GM23338 (cell line): Measurements from ENCODE around the gene ANTKMT. TPM values are rescaled to one million over a fixed set of nuclear protein-coding genes. Genes with fewer than 3 reads are reported as not detected.

Experiments
- ATAC-seq: fragments of 200-7000 bp; cut with Tn5 transposase; 3 replicates; pipeline ENCODE4 v1.9.1; 2020
- DNase-seq: peaks from one replicate; pipeline ENCODE4 v3.0.0-alpha.2; 2015; ENCODE audit warnings: low spot score
- H2AFZ ChIP-seq: fragments of 200-600 bp; sonication (generic); 2 replicates; pipeline ENCODE4 v1.8.0; 2016; ENCODE audit warnings: antibody characterized with exemption, mild to moderate bottlenecking, moderate library complexity
- H3F3A ChIP-seq: fragments of 200-600 bp; sonication (generic); replicated peaks from 2 replicates; pipeline ENCODE4 v1.8.0; 2017; ENCODE audit warnings: antibody characterized with exemption, mixed run types, low read depth
- H3K27ac ChIP-seq: fragments of 200-600 bp; sonication (generic); 2 replicates; pipeline ENCODE4 v1.6.1; 2016; ENCODE audit warnings: low read depth
- H3K27me3 ChIP-seq: fragments of 200-600 bp; sonication (generic); 2 replicates; pipeline ENCODE4 v1.8.0; 2016; ENCODE audit warnings: mild to moderate bottlenecking, mixed run types, moderate library complexity; ENCODE audit not compliant: insufficient read depth
- H3K36me3 ChIP-seq: fragments of 200-600 bp; sonication (generic); 2 replicates; pipeline ENCODE4 v1.8.0; 2016; ENCODE audit warnings: mild to moderate bottlenecking; ENCODE audit not compliant: insufficient read depth
- H3K4me1 ChIP-seq: fragments of 200-600 bp; sonication (generic); 2 replicates; pipeline ENCODE4 v1.8.0; 2016; ENCODE audit warnings: mild to moderate bottlenecking, moderate library complexity; ENCODE audit not compliant: insufficient read depth
- H3K4me2 ChIP-seq: fragments of 200-600 bp; sonication (generic); 2 replicates; pipeline ENCODE4 v1.7.1; 2017; ENCODE audit warnings: mixed run types
- H3K4me3 ChIP-seq: fragments of 200-600 bp; sonication (generic); 2 replicates; pipeline ENCODE4 v1.6.1; 2016; ENCODE audit warnings: mixed run types
- H3K79me2 ChIP-seq: fragments of 200-600 bp; sonication (generic); replicated peaks from 2 replicates; pipeline ENCODE4 v1.8.0; 2017; ENCODE audit warnings: mild to moderate bottlenecking; ENCODE audit not compliant: insufficient read depth
- H3K9me2 ChIP-seq: fragments of 200-600 bp; sonication (generic); 2 replicates; pipeline ENCODE4 v1.8.0; 2017; ENCODE audit not compliant: insufficient read depth
- H4K20me1 ChIP-seq: fragments of 200-600 bp; sonication (generic); replicated peaks from 2 replicates; pipeline ENCODE4 v1.8.0; 2017; ENCODE audit warnings: mild to moderate bottlenecking; ENCODE audit not compliant: insufficient read depth
- H3K27ac Mint-ChIP-seq: 2 replicates; pipeline ENCODE4 v1.8.0; 2020; ENCODE audit warnings: inconsistent platforms, mild to moderate bottlenecking, moderate library complexity, mixed read lengths
- H3K27me3 Mint-ChIP-seq: 3 replicates; pipeline ENCODE4 v1.8.0; 2022; ENCODE audit warnings: low read depth, mild to moderate bottlenecking, moderate library complexity, mixed read lengths, inconsistent platforms; ENCODE audit not compliant: insufficient read depth, poor library complexity
- H3K36me3 Mint-ChIP-seq: 3 replicates; pipeline ENCODE4 v1.8.0; 2021; ENCODE audit warnings: low read depth, mild to moderate bottlenecking, inconsistent platforms, moderate library complexity, mixed read lengths
- H3K4me1 Mint-ChIP-seq: 3 replicates; pipeline ENCODE4 v1.8.0; 2020; ENCODE audit warnings: mild to moderate bottlenecking, inconsistent platforms, mixed read lengths
- H3K4me3 Mint-ChIP-seq: 3 replicates; pipeline ENCODE4 v1.8.0; 2021; ENCODE audit warnings: moderate library complexity, mild to moderate bottlenecking, inconsistent platforms, mixed read lengths
- H3K9me3 Mint-ChIP-seq: 3 replicates; pipeline ENCODE4 v1.8.0; 2020; ENCODE audit warnings: moderate library complexity, mild to moderate bottlenecking, inconsistent platforms, mixed read lengths
- CREB1 ChIP-seq: fragments of 250-450 bp; sonication (Bioruptor Pico); IDR thresholded peaks from 2 replicates; pipeline ENCODE4 v1.5.0; 2020; ENCODE audit warnings: low read depth, mild to moderate bottlenecking, moderate library complexity
- EZH2 ChIP-seq: fragments of 200-600 bp; sonication (generic); IDR thresholded peaks from one replicate; pipeline ENCODE4 v1.8.0; 2017; ENCODE audit warnings: antibody characterized with exemption, mild to moderate bottlenecking, low read depth; ENCODE audit not compliant: unreplicated experiment
- EZH2phosphoT487 ChIP-seq: fragments of 200-600 bp; sonication (generic); IDR thresholded peaks from one replicate; pipeline ENCODE4 v1.8.1; 2018; ENCODE audit warnings: antibody characterized with exemption; ENCODE audit not compliant: unreplicated experiment
- JUNB ChIP-seq: IDR thresholded peaks from one replicate; pipeline ENCODE4 v1.6.1; 2016; ENCODE audit warnings: antibody characterized with exemption; ENCODE audit not compliant: unreplicated experiment
- NANOG ChIP-seq: IDR thresholded peaks from 2 replicates; pipeline ENCODE4 v1.6.1; 2016; ENCODE audit warnings: antibody characterized with exemption, borderline replicate concordance
- POLR2AphosphoS5 ChIP-seq: IDR thresholded peaks from 2 replicates; pipeline ENCODE4 v1.6.1; 2016; ENCODE audit warnings: antibody characterized with exemption, low read depth
- REST ChIP-seq: IDR thresholded peaks from one replicate; pipeline ENCODE4 v1.6.1; 2018; ENCODE audit warnings: antibody characterized with exemption; ENCODE audit not compliant: unreplicated experiment
- STAT1 ChIP-seq: IDR thresholded peaks from one replicate; pipeline ENCODE4 v1.6.1; 2016; ENCODE audit warnings: antibody characterized with exemption; ENCODE audit not compliant: unreplicated experiment
- ZNF114 ChIP-seq: fragments of 250-450 bp; sonication (Bioruptor Pico); IDR thresholded peaks from 2 replicates; pipeline ENCODE4 v1.5.0; 2020; ENCODE audit warnings: mild to moderate bottlenecking, moderate library complexity
- ZNF331 ChIP-seq: fragments of 250-450 bp; sonication (Bioruptor Pico); IDR thresholded peaks from 2 replicates; pipeline ENCODE4 v1.5.0; 2020; ENCODE audit warnings: low read depth, mild to moderate bottlenecking, moderate library complexity
- ZNF462 ChIP-seq: fragments of 250-450 bp; sonication (Bioruptor Pico); IDR thresholded peaks from 2 replicates; pipeline ENCODE4 v1.5.0; 2020; ENCODE audit warnings: mild to moderate bottlenecking, moderate library complexity
- polyA plus RNA-seq: library from polyadenylated mRNA; unstranded; fragments of >200 nt; fragmentation: Nextera tagmentation; extraction: Ambion mirVana; gene quantifications from 2 replicates; pipeline ENCODE4 v1.2.1, GENCODE V29; 2016
- total RNA-seq: library from RNA; depleted of rRNA; stranded (reverse); fragments of >200 nt; shearing (Covaris generic); gene quantifications from 2 replicates; pipeline ENCODE4 v1.2.3, GENCODE V29; 2014
- TF ChIP-seq, protein P1 (sequence below): IDR thresholded peaks from 2 replicates; pipeline ENCODE4 v1.6.1; 2016; ENCODE audit warnings: antibody characterized with exemption
- TF ChIP-seq, protein P2 (sequence below), 2 experiments: fragments of 200-600 bp in 1 of 2; sonication (generic) in 1 of 2; conservative IDR thresholded peaks; 2 replicates each; pipeline versions ENCODE4 v1.5.1 to v1.6.1; 2016 to 2017; ENCODE audit warnings: antibody characterized with exemption in 2 of 2, low read depth in 2 of 2, mild to moderate bottlenecking in 2 of 2, moderate library complexity in 1 of 2

Gene ANTKMT
- total and polyA plus RNA-seq, 2 experiments from 2014 or later, result 23.8 to 37.2 TPM

DNA sequence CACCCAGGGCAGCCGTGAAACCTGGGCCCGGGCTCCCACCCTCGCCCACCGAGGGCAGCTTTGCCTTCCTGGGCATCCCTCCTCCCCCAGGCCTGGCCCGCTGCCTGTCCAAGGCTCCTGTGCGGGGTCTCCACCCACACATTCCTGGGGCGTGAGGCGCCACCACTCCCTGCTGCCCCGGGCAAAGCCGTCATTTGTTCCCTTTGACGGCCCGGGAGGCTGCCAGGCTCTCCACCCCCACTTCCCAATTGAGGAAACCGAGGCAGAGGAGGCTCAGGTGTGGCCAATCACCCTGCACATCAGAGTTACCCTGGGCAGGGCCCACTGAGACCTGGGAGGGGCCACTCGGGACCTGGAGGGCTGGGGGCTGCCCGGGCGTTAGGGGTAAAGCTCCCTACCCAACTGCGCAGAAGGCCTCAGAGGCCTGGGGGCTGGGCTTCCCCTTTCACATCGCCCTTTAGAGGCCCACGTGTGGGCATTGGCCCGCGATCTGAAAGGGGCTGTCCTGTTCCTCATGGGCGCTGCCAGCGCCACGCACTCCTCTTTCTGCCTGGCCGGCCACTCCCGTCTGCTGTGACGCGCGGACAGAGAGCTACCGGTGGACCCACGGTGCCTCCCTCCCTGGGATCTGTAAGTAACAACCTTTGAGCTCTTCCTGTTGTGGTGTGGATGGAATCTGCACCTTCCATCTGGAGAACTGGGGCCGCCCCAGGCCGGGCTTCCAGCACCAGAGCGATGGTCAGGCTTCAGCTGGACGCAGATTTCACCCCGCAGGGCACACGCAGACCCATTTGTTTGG, 39.8 kb downstream of the ANTKMT start, which contains the start of gene MSLN:
Gene MSLN, plus strand, starts transcription at position 190 of the 799 bp plus-strand sequence. CDS start 1,947 bp downstream, outside the sequence.
- DNase-seq (no peak), ATAC-seq (no peak)
- no peaks in the 10 kb centered on the region; the same call in 1 of the 3 replicates for H3K4me1 Mint-ChIP-seq
- TF ChIP-seq, protein P1, sequence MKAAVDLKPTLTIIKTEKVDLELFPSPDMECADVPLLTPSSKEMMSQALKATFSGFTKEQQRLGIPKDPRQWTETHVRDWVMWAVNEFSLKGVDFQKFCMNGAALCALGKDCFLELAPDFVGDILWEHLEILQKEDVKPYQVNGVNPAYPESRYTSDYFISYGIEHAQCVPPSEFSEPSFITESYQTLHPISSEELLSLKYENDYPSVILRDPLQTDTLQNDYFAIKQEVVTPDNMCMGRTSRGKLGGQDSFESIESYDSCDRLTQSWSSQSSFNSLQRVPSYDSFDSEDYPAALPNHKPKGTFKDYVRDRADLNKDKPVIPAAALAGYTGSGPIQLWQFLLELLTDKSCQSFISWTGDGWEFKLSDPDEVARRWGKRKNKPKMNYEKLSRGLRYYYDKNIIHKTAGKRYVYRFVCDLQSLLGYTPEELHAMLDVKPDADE, result no peak
- TF ChIP-seq EZH2, result no peak
- no peak for TF ChIP-seq ZNF331
- TF ChIP-seq CREB1 (CRISPR knock-in tag), result no peak
- TF ChIP-seq POLR2AphosphoS5, result no peak
- no peak for TF ChIP-seq ZNF114 (CRISPR knock-in tag)
- TF ChIP-seq JUNB, result no peak
- TF ChIP-seq REST, result no peak
- TF ChIP-seq EZH2phosphoT487, result no peak
- TF ChIP-seq NANOG, result no peak
- TF ChIP-seq, protein P2, sequence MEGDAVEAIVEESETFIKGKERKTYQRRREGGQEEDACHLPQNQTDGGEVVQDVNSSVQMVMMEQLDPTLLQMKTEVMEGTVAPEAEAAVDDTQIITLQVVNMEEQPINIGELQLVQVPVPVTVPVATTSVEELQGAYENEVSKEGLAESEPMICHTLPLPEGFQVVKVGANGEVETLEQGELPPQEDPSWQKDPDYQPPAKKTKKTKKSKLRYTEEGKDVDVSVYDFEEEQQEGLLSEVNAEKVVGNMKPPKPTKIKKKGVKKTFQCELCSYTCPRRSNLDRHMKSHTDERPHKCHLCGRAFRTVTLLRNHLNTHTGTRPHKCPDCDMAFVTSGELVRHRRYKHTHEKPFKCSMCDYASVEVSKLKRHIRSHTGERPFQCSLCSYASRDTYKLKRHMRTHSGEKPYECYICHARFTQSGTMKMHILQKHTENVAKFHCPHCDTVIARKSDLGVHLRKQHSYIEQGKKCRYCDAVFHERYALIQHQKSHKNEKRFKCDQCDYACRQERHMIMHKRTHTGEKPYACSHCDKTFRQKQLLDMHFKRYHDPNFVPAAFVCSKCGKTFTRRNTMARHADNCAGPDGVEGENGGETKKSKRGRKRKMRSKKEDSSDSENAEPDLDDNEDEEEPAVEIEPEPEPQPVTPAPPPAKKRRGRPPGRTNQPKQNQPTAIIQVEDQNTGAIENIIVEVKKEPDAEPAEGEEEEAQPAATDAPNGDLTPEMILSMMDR (conservative IDR thresholded peaks at IDR 0.05; ENCODE audit: low read depth in 2 of 2), result no peak
- TF ChIP-seq ZNF462 (CRISPR knock-in tag), result no peak
- no peak for TF ChIP-seq STAT1
- no peak within 1 kb of the TSS; the same call in 1 of the 2 replicates for H3K27ac Mint-ChIP-seq
- no peak within 1 kb of the TSS; the same call in 1 of the 2 replicates for H2AFZ ChIP-seq
- no peaks in the 10 kb centered on the region; the same call in 1 of the 3 replicates for H3K9me3 Mint-ChIP-seq
- no peaks in the 10 kb centered on the region for H3K36me3 Mint-ChIP-seq
- H3F3A ChIP-seq, result no peaks in the 10 kb centered on the region
- H3K4me3 ChIP-seq, result no peak within 1 kb of the TSS
- no peaks in the 10 kb centered on the region for H3K36me3 ChIP-seq
- H3K27ac ChIP-seq, result 0 out of 2 replicates have a peak within 1 kb of the TSS, but pooled peaks have one; percentile 19
- no peaks in the 10 kb centered on the region for H4K20me1 ChIP-seq
- no peaks in the 10 kb centered on the region for H3K79me2 ChIP-seq
- no peak within 1 kb of the TSS for H3K4me3 Mint-ChIP-seq
- no peak within 1 kb of the TSS for H3K4me2 ChIP-seq
- no peaks in the 10 kb centered on the region for H3K4me1 ChIP-seq
- no peaks in the 10 kb centered on the region for H3K27me3 ChIP-seq
- peaks cover 10% of the 10 kb centered on the region for H3K27me3 Mint-ChIP-seq
- H3K9me2 ChIP-seq, result no peaks in the 10 kb centered on the region
